ENCODE data around the gene HNF4A. TPM values are rescaled to one million over a fixed set of nuclear protein-coding genes. Genes with fewer than 3 reads are reported as not detected.

HNF4A gene
- polyA plus RNA-seq, 1 donor from 2014 or later, result not detected

DNA sequence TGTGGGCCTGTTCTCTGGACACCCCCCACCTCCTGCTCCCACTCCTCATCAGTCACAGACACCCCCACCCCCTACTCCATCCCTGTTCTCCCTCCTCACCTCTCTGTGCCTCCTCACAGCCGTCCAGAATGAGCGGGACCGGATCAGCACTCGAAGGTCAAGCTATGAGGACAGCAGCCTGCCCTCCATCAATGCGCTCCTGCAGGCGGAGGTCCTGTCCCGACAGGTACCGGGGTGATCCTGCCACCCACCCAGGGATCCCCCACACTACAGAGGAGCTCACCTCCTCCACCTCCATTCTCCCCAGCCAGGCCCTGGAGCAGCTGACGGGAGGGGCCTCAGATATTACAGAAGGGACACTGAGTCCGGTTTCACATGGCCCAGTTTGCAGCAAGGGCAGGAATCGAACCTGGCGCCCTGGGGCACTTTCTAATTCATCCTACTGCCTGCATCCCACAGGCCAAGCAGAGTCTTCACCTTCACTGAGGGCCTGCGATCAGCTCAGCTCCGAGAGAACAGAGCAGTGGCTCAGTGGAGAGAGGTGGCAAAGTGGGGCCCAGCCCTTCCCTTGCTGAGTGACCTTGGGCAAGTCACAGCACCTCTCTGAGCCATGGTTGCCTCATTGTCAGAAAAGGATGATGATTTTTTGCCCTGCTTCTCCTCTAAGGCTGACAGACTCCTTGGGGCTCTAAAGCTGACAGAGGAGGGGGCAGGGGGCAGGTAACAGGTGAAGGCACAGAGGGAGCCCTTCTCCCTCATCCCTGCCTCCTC is 58.3 kb downstream of the HNF4A start:
- no peaks in the 10 kb centered on the region for H3K9me3 ChIP-seq (ENCODE audit: low read length)
- H3K4me3 ChIP-seq (ENCODE audit: low read length), result no peak overlapping the region
- no peaks in the 10 kb centered on the region for H4K20me1 ChIP-seq (ENCODE audit: insufficient read depth)
- H3K79me2 ChIP-seq (replicated peaks; ENCODE audit: insufficient read depth, low read length), result no peaks in the 10 kb centered on the region
- TF ChIP-seq, protein P1, sequence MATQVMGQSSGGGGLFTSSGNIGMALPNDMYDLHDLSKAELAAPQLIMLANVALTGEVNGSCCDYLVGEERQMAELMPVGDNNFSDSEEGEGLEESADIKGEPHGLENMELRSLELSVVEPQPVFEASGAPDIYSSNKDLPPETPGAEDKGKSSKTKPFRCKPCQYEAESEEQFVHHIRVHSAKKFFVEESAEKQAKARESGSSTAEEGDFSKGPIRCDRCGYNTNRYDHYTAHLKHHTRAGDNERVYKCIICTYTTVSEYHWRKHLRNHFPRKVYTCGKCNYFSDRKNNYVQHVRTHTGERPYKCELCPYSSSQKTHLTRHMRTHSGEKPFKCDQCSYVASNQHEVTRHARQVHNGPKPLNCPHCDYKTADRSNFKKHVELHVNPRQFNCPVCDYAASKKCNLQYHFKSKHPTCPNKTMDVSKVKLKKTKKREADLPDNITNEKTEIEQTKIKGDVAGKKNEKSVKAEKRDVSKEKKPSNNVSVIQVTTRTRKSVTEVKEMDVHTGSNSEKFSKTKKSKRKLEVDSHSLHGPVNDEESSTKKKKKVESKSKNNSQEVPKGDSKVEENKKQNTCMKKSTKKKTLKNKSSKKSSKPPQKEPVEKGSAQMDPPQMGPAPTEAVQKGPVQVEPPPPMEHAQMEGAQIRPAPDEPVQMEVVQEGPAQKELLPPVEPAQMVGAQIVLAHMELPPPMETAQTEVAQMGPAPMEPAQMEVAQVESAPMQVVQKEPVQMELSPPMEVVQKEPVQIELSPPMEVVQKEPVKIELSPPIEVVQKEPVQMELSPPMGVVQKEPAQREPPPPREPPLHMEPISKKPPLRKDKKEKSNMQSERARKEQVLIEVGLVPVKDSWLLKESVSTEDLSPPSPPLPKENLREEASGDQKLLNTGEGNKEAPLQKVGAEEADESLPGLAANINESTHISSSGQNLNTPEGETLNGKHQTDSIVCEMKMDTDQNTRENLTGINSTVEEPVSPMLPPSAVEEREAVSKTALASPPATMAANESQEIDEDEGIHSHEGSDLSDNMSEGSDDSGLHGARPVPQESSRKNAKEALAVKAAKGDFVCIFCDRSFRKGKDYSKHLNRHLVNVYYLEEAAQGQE (IDR thresholded peaks at IDR 0.05; ENCODE audit: borderline replicate concordance), result no peak
- TF ChIP-seq SMC3 (conservative IDR thresholded peaks at IDR 0.05; ENCODE audit: poor library complexity) (no peak), MXI1 (conservative IDR thresholded peaks at IDR 0.05; ENCODE audit: poor library complexity, severe bottlenecking) (no peak), TAF1 (IDR thresholded peaks at IDR 0.05; ENCODE audit: low read depth) (no peak)
- no peaks in the 10 kb centered on the region for H3F3A ChIP-seq (ENCODE audit: insufficient read depth, low read length, poor library complexity, severe bottlenecking)
- H3K9ac ChIP-seq (ENCODE audit: low read length), result no peak overlapping the region
- H3K9me2 ChIP-seq (ENCODE audit: insufficient read depth, low read length), result no peaks in the 10 kb centered on the region
- no peaks in the 10 kb centered on the region for H3K36me3 ChIP-seq (ENCODE audit: insufficient read depth, low read length)
- H3K27ac ChIP-seq (ENCODE audit: low read length), result no peak overlapping the region
- H3K27me3 ChIP-seq (ENCODE audit: insufficient read depth, low read depth, low read length), result no peaks in the 10 kb centered on the region
- no peak overlapping the region for H3K4me2 ChIP-seq (ENCODE audit: low read length)
- no peak overlapping the region for H2AFZ ChIP-seq (ENCODE audit: low read depth, low read length)

DNA sequence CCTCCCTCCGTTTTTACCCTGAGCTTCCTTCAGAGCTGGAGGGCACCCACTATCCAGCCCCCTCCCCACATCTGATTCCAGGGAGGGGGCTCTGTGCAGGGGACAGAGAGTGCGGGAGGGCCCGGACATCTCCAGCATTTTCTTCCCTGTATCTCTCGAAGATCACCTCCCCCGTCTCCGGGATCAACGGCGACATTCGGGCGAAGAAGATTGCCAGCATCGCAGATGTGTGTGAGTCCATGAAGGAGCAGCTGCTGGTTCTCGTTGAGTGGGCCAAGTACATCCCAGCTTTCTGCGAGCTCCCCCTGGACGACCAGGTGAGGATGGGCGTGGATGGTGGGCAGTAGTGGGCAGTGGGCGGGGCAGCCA is 58.8 kb downstream of the HNF4A start:
- TF ChIP-seq MXI1 (conservative IDR thresholded peaks at IDR 0.05; ENCODE audit: poor library complexity, severe bottlenecking), result no peak
- TF ChIP-seq POLR2AphosphoS5 (IDR thresholded peaks at IDR 0.05), result no peak
- TF ChIP-seq SMC3 (conservative IDR thresholded peaks at IDR 0.05; ENCODE audit: poor library complexity), result no peak
- no peak for TF ChIP-seq RAD21 (conservative IDR thresholded peaks at IDR 0.05)
- TF ChIP-seq, protein P1 (IDR thresholded peaks at IDR 0.05; ENCODE audit: borderline replicate concordance), result no peak
- TF ChIP-seq, protein P2, sequence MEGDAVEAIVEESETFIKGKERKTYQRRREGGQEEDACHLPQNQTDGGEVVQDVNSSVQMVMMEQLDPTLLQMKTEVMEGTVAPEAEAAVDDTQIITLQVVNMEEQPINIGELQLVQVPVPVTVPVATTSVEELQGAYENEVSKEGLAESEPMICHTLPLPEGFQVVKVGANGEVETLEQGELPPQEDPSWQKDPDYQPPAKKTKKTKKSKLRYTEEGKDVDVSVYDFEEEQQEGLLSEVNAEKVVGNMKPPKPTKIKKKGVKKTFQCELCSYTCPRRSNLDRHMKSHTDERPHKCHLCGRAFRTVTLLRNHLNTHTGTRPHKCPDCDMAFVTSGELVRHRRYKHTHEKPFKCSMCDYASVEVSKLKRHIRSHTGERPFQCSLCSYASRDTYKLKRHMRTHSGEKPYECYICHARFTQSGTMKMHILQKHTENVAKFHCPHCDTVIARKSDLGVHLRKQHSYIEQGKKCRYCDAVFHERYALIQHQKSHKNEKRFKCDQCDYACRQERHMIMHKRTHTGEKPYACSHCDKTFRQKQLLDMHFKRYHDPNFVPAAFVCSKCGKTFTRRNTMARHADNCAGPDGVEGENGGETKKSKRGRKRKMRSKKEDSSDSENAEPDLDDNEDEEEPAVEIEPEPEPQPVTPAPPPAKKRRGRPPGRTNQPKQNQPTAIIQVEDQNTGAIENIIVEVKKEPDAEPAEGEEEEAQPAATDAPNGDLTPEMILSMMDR (IDR thresholded peaks at IDR 0.05; ENCODE audit: poor library complexity, severe bottlenecking), result no peak
- no peak for TF ChIP-seq TAF1 (IDR thresholded peaks at IDR 0.05; ENCODE audit: low read depth)
- no peak for TF ChIP-seq EZH2 (IDR thresholded peaks at IDR 0.05; ENCODE audit: borderline replicate concordance, insufficient read depth, low read length, poor library complexity, severe bottlenecking)
- no peak for TF ChIP-seq EP300 (conservative IDR thresholded peaks at IDR 0.05; ENCODE audit: poor library complexity, severe bottlenecking)
- H3K9me2 ChIP-seq (ENCODE audit: insufficient read depth, low read length), result no peaks in the 10 kb centered on the region
- H3K79me2 ChIP-seq (replicated peaks; ENCODE audit: insufficient read depth, low read length), result no peaks in the 10 kb centered on the region
- H3K27ac ChIP-seq (ENCODE audit: low read length), result no peak overlapping the region
- no peaks in the 10 kb centered on the region for H3F3A ChIP-seq (ENCODE audit: insufficient read depth, low read length, poor library complexity, severe bottlenecking)
- H4K20me1 ChIP-seq (ENCODE audit: insufficient read depth), result no peaks in the 10 kb centered on the region
- H3K36me3 ChIP-seq (ENCODE audit: insufficient read depth, low read length), result no peaks in the 10 kb centered on the region
- no peaks in the 10 kb centered on the region for H3K27me3 ChIP-seq (ENCODE audit: insufficient read depth, low read depth, low read length)
- H3K4me3 ChIP-seq (ENCODE audit: low read length), result no peak overlapping the region
- H2AFZ ChIP-seq (ENCODE audit: low read depth, low read length), result no peak overlapping the region
- no peak overlapping the region for H3K4me2 ChIP-seq (ENCODE audit: low read length)
- no peaks in the 10 kb centered on the region for H3K9me3 ChIP-seq (ENCODE audit: low read length)
- H3K9ac ChIP-seq (ENCODE audit: low read length), result no peak overlapping the region
